H1 (cell line): ENCODE data around the gene CLCA1. TPM values are rescaled to one million over a fixed set of nuclear protein-coding genes. Genes with fewer than 3 reads are reported as not detected.

Experiments used
- CTCF ChIA-PET: fragments of 300-600 bp; sonication (Branson Sonifier 250); formaldehyde crosslinking; loops from one replicate; lab custom pipeline; 2021; ENCODE audit not compliant: partially characterized antibody; lab: Charles Lee
- POLR2A ChIA-PET: fragments of 300-600 bp; sonication (Branson Sonifier 250); formaldehyde crosslinking; loops from one replicate; lab custom pipeline; 2021; ENCODE audit warnings: inconsistent platforms; ENCODE audit not compliant: partially characterized antibody; lab: Charles Lee
- DNase-seq, 2 experiments: peaks; one replicate each; pipeline versions ENCODE4 v3.0.0 to v3.0.0-alpha.2; 2010 to 2022; ENCODE audit warnings: low spot score in 2 of 2, low read depth in 1 of 2, mixed read lengths in 1 of 2
- FAIRE-seq: peaks from 2 replicates; lab custom pipeline; 2011; peaks lifted over from hg19 to GRCh38; lab: Jason Lieb, UNC
- H2AFZ ChIP-seq: 2 replicates; pipeline ENCODE4 v1.8.1; 2012; ENCODE audit warnings: low read length, inconsistent platforms
- H2AK5ac ChIP-seq: 2 replicates; pipeline ENCODE4 v1.6.1; 2013; ENCODE audit warnings: low read depth, low read length
- H2BK120ac ChIP-seq: replicated peaks from 2 replicates; pipeline ENCODE3; 2013; ENCODE audit warnings: low read depth, low read length, inconsistent platforms
- H2BK12ac ChIP-seq: 2 replicates; pipeline ENCODE4 v1.6.1; 2013; ENCODE audit warnings: low read depth, low read length
- H2BK15ac ChIP-seq: 2 replicates; pipeline ENCODE4 v1.6.1; 2013; ENCODE audit warnings: low read length
- H2BK20ac ChIP-seq: 2 replicates; pipeline ENCODE4 v1.6.1; 2013; ENCODE audit warnings: low read length
- H2BK5ac ChIP-seq: 2 replicates; pipeline ENCODE4 v1.6.1; 2013; ENCODE audit warnings: low read depth, low read length
- H3K14ac ChIP-seq: 2 replicates; pipeline ENCODE4 v1.6.1; 2013; ENCODE audit warnings: inconsistent platforms; ENCODE audit not compliant: insufficient read length
- H3K18ac ChIP-seq: 2 replicates; pipeline ENCODE4 v1.6.1; 2013; ENCODE audit warnings: low read length; ENCODE audit errors: extremely low read depth
- H3K23ac ChIP-seq: 2 replicates; pipeline ENCODE4 v1.6.1; 2013; ENCODE audit warnings: inconsistent platforms; ENCODE audit not compliant: insufficient read length
- H3K23me2 ChIP-seq: 2 replicates; pipeline ENCODE4 v1.6.1; 2013; ENCODE audit warnings: low read depth, low read length
- H3K27ac ChIP-seq: 2 replicates; pipeline ENCODE4 v1.6.1; 2011; ENCODE audit warnings: low read depth, low read length, inconsistent platforms
- H3K27me3 ChIP-seq, 4 experiments: replicated peaks in 1 of 4; 1 replicate in 1 of 4; 2 replicates in 3 of 4; pipeline versions ENCODE4 v1.6.1 to v1.8.1; 2011 to 2013; ENCODE audit warnings: low read length in 3 of 4, mild to moderate bottlenecking in 3 of 4, inconsistent platforms in 2 of 4, mixed read lengths in 2 of 4, moderate library complexity in 1 of 4; ENCODE audit not compliant: control insufficient read depth in 3 of 4, insufficient read depth in 3 of 4; ENCODE audit errors: extremely low read depth in 1 of 4
- H3K36me3 ChIP-seq, 4 experiments: 2 replicates each; pipeline versions ENCODE4 v1.6.1 to v1.8.1; 2011 to 2013; ENCODE audit warnings: mild to moderate bottlenecking in 4 of 4, low read length in 3 of 4, moderate library complexity in 2 of 4, control low read depth in 1 of 4, inconsistent platforms in 1 of 4; ENCODE audit not compliant: insufficient read depth in 4 of 4, control insufficient read depth in 2 of 4
- H3K4ac ChIP-seq: replicated peaks from 2 replicates; pipeline ENCODE3; 2013; ENCODE audit warnings: low read length, low read depth, mixed read lengths, inconsistent platforms; ENCODE audit not compliant: insufficient read length
- H3K4me1 ChIP-seq, 4 experiments: replicated peaks in 1 of 4; 1 replicate in 1 of 4; 2 replicates in 3 of 4; pipeline versions ENCODE4 v1.6.1 to v1.8.1; 2011 to 2013; ENCODE audit warnings: low read length in 3 of 4, inconsistent platforms in 2 of 4, mixed read lengths in 1 of 4; ENCODE audit not compliant: insufficient read depth in 4 of 4, control insufficient read depth in 3 of 4
- H3K4me2 ChIP-seq, 2 experiments: 2 replicates each; pipeline versions ENCODE4 v1.6.1 to v1.8.1; 2011 to 2013; ENCODE audit warnings: low read depth in 2 of 2, low read length in 2 of 2, control low read depth in 1 of 2, inconsistent platforms in 1 of 2, mild to moderate bottlenecking in 1 of 2; ENCODE audit not compliant: insufficient read depth in 1 of 2
- H3K4me3 ChIP-seq, 4 experiments: fragments of 200-600, 300-600 bp in 1 of 4; sonication (generic), shearing (Covaris generic), sonication (Bioruptor Twin) in 1 of 4; 2 replicates each; pipeline versions ENCODE4 v1.5.1 to v1.8.1; 2011 to 2016; ENCODE audit warnings: low read length in 4 of 4, low read depth in 3 of 4, control low read depth in 2 of 4, inconsistent platforms in 2 of 4, mild to moderate bottlenecking in 2 of 4, mixed read lengths in 1 of 4, moderate library complexity in 1 of 4; ENCODE audit not compliant: insufficient read depth in 2 of 4; ENCODE audit errors: extremely low read depth in 1 of 4
- H3K56ac ChIP-seq: replicated peaks from 2 replicates; pipeline ENCODE3; 2013; ENCODE audit warnings: low read depth, mild to moderate bottlenecking, mixed read lengths, low read length, inconsistent platforms; ENCODE audit not compliant: insufficient read length
- H3K79me1 ChIP-seq: 2 replicates; pipeline ENCODE4 v1.6.1; 2013; ENCODE audit warnings: low read depth, low read length, control low read depth
- H3K79me2 ChIP-seq, 2 experiments: 2 replicates each; pipeline versions ENCODE4 v1.6.1 to v1.8.1; 2012 to 2013; ENCODE audit warnings: low read length in 2 of 2, mild to moderate bottlenecking in 2 of 2, inconsistent platforms in 1 of 2; ENCODE audit not compliant: insufficient read depth in 2 of 2, control insufficient read depth in 1 of 2
- H3K9ac ChIP-seq, 4 experiments: replicated peaks in 1 of 4; 1 replicate in 1 of 4; 2 replicates in 3 of 4; pipeline versions ENCODE4 v1.6.1 to v1.8.1; 2011 to 2013; ENCODE audit warnings: low read depth in 3 of 4, low read length in 3 of 4, control low read depth in 2 of 4, mild to moderate bottlenecking in 2 of 4, moderate library complexity in 2 of 4, inconsistent platforms in 1 of 4; ENCODE audit errors: extremely low read depth in 1 of 4
- H3K9me3 ChIP-seq, 2 experiments: 2 replicates each; pipeline versions ENCODE4 v1.6.1 to v1.8.1; 2012 to 2013; ENCODE audit warnings: mild to moderate bottlenecking in 2 of 2, moderate library complexity in 2 of 2, control low read depth in 1 of 2, inconsistent platforms in 1 of 2, low read depth in 1 of 2, low read length in 1 of 2, mixed read lengths in 1 of 2; ENCODE audit not compliant: insufficient read depth in 2 of 2
- H4K20me1 ChIP-seq, 2 experiments: replicated peaks in 1 of 2; 2 replicates each; pipeline versions ENCODE3 to v1.8.1; 2011 to 2013; ENCODE audit warnings: inconsistent platforms in 2 of 2, low read length in 2 of 2, mild to moderate bottlenecking in 1 of 2; ENCODE audit not compliant: insufficient read depth in 2 of 2, control insufficient read depth in 1 of 2
- H4K5ac ChIP-seq: 2 replicates; pipeline ENCODE4 v1.6.1; 2013; ENCODE audit warnings: low read length, low read depth, mixed read lengths, inconsistent platforms; ENCODE audit not compliant: insufficient read length
- H4K8ac ChIP-seq: 2 replicates; pipeline ENCODE4 v1.8.0; 2013; ENCODE audit warnings: mild to moderate bottlenecking, moderate library complexity, low read length, inconsistent platforms; ENCODE audit not compliant: insufficient read depth; ENCODE audit errors: extremely low read depth
- H4K91ac ChIP-seq: replicated peaks from 2 replicates; pipeline ENCODE3; 2013; ENCODE audit warnings: low read length, mixed read lengths, inconsistent platforms; ENCODE audit not compliant: insufficient read length
- CBX8 ChIP-seq: fragments of 300-800, 300-1000 bp; sonication (generic); IDR thresholded peaks from 2 replicates; pipeline ENCODE4 v1.7.1; 2016; ENCODE audit warnings: low read depth, low read length, borderline replicate concordance
- EP300 ChIP-seq, 2 experiments: IDR thresholded peaks; 1 replicate in 1 of 2; 2 replicates in 1 of 2; pipeline ENCODE4 v1.6.1; 2011 to 2012; ENCODE audit warnings: low read depth in 2 of 2, low read length in 2 of 2, mild to moderate bottlenecking in 2 of 2, borderline replicate concordance in 1 of 2, inconsistent platforms in 1 of 2, moderate library complexity in 1 of 2
- EZH2 ChIP-seq: fragments of 200-600 bp; sonication (generic); IDR thresholded peaks from 2 replicates; pipeline ENCODE4 v1.7.1; 2012; ENCODE audit warnings: low read depth, mild to moderate bottlenecking, moderate library complexity, low read length, inconsistent platforms; ENCODE audit not compliant: severe bottlenecking
- RBBP5 ChIP-seq: IDR thresholded peaks from 2 replicates; pipeline ENCODE4 v1.7.1; 2012; ENCODE audit warnings: low read depth, mild to moderate bottlenecking, inconsistent platforms, low read length, moderate library complexity, borderline replicate concordance
- RFX5 ChIP-seq: IDR thresholded peaks from 2 replicates; pipeline ENCODE4 v1.6.1; 2011; ENCODE audit warnings: low read depth, low read length, improper control_type of control experiment, borderline replicate concordance
- WGBS, 2 experiments: shearing (Covaris generic) in 1 of 2; methylation state at CpG; one replicate each; pipeline versions ENCODE4 v1.1.6 to v1.1.7; 2013 to 2015; ENCODE audit warnings: low lambda C conversion rate in 2 of 2, mixed read lengths in 2 of 2, inconsistent platforms in 1 of 2, low coverage in 1 of 2, missing lambda C conversion rate in 1 of 2; ENCODE audit not compliant: insufficient replicate concordance in 2 of 2, insufficient coverage in 1 of 2, insufficient read length in 1 of 2; ENCODE audit errors: extremely low coverage in 1 of 2, missing lambda C conversion rate in 1 of 2; 5-methylcytosine and 5-hydroxymethylcytosine counted together
- polyA plus RNA-seq, 7 experiments: library from polyadenylated mRNA; depleted of rRNA in 3 of 7; stranded (reverse) in 5 of 7; unstranded in 2 of 7; fragments of >200 nt in 5 of 7; fragments of 200-250 nt in 2 of 7; gene quantifications; 1 replicate in 5 of 7; 2 replicates in 1 of 7; 4 replicates in 1 of 7; pipeline versions ENCODE4 v1.2.1 to v1.2.3, GENCODE V29; 2011 to 2013; ENCODE audit warnings: missing spikeins in 2 of 7, mixed read lengths in 2 of 7
- total RNA-seq: library from RNA; stranded (reverse); fragmentation: NEBNext Ultra II Directional; extraction: Animal tissue kit (Norgen Biotek cat#: 25700); gene quantifications from 2 replicates; pipeline ENCODE4 v1.2.1, GENCODE V29; 2021
- TF ChIP-seq, protein P1 (sequence below): IDR thresholded peaks from 2 replicates; pipeline ENCODE4 v1.6.1; 2011; ENCODE audit warnings: low read length, improper control_type of control experiment
- TF ChIP-seq, protein P2 (sequence below): IDR thresholded peaks from 2 replicates; pipeline ENCODE4 v1.6.1; 2012; ENCODE audit warnings: inconsistent platforms
- TF ChIP-seq, protein P3 (sequence below): IDR thresholded peaks from 2 replicates; pipeline ENCODE4 v1.6.1; 2012; ENCODE audit warnings: inconsistent platforms

Gene CLCA1
- total and polyA plus RNA-seq, 2 of the 8 experiments (the other 6 are each of a cell fraction or from before 2014, with no cell fraction given): not detected

DNA sequence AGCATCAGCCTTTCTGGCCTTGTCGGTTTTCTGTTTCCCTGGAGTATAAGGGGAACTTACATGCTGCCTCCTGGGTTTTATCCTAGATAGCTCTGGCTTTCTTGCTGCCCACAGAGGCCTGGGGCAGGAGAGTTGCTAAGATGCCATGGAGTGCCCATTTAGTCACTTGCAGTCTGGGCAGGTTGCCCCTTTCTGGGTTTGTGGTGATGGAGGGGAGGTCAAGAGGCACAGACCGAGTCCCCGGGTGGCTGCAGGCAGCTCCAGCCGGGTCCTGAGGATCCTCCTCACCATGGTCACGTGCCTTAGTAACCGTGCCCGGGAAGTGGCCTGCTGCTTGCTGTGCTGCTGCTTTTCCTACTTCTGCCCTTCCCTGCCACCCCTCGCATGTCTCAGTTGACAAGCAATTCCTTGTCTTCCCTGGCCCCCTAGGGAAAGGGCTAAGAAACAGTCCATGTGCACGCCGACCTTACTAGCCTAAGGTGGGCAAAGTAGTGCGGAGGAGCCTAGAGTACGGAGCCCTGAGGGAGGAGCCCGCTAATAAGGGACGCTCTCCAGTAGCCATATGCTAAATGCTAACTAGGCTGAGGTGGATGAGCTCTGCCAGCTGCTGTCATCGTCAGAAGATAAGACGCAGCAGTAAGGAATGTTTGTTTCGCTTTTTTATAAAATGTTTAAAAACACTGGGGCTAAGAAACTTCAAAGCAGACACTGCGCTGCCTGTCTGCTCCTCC is 34.8 kb downstream of the CLCA1 start:
- H2BK15ac ChIP-seq: no peak overlapping the region
- H3K4me1 ChIP-seq: peaks cover 13 to 21% (median 15%) of the 10 kb centered on the region in 4 experiments
- H3K23me2 ChIP-seq: no peaks in the 10 kb centered on the region
- H3K23ac ChIP-seq: no peak overlapping the region
- H3K18ac ChIP-seq: peak overlapping the region; percentile 89
- no peaks in the 10 kb centered on the region for H3K79me2 ChIP-seq
- H2AK5ac ChIP-seq: peak overlapping the region; percentile 94; the same call in 1 of the 2 replicates
- peak overlapping the region; percentile 56 to 88 for H3K4me2 ChIP-seq
- H3K27me3 ChIP-seq: no peaks in the 10 kb centered on the region
- H2BK12ac ChIP-seq: peak overlapping the region; percentile 97
- DNase-seq: peak in 1 of 2 experiments; percentile 62
- peak overlapping the region in 3 of 4 experiments; percentile 44 to 60 (median 58); a peak in 5 of 7 replicates for H3K9ac ChIP-seq
- H4K20me1 ChIP-seq: no peaks in the 10 kb centered on the region
- H2BK20ac ChIP-seq: peak overlapping the region; percentile 69; the same call in 1 of the 2 replicates
- FAIRE-seq: no peak
- peaks cover 0 to 7% of the 10 kb centered on the region in 2 experiments; a peak in 2 of 4 replicates for H3K9me3 ChIP-seq
- no peak overlapping the region for H3K4ac ChIP-seq
- WGBS, 2 experiments: 69% methylated on average over 15 of the region's 18 CpGs; no CpG with 5 or more reads in 1 of the 2 experiments
- H3K56ac ChIP-seq: no peak overlapping the region
- no peak overlapping the region for H3K14ac ChIP-seq
- H2BK5ac ChIP-seq: peak overlapping the region; percentile 95
- H4K91ac ChIP-seq: peak overlapping the region; percentile 69
- H3K27ac ChIP-seq: peak overlapping the region; percentile 92
- peak overlapping the region; percentile 24 for H4K5ac ChIP-seq
- ChIA-PET POLR2A (interaction anchor here (0.7 to 1.8 kb wide), 3 partner anchors 107 to 922 kb away, joined by 3 to 4 read pairs (median 3); partner anchors contain the start of gene ODF2L), CTCF (interaction anchor here (0.9 to 8.1 kb wide), 16 partner anchors 11 to 247 kb away, joined by 3 to 79 read pairs (median 4); partner anchors contain the start of gene SH3GLB1)
- H2BK120ac ChIP-seq: peak overlapping the region; percentile 80
- no peaks in the 10 kb centered on the region for H3K36me3 ChIP-seq
- no peak overlapping the region for H4K8ac ChIP-seq
- H3K79me1 ChIP-seq: no peaks in the 10 kb centered on the region
- peak overlapping the region in 3 of 4 experiments; percentile 18 to 54 (median 21); a peak in 5 of 8 replicates for H3K4me3 ChIP-seq
- H2AFZ ChIP-seq: peak overlapping the region; percentile 66
- TF ChIP-seq, protein P1, sequence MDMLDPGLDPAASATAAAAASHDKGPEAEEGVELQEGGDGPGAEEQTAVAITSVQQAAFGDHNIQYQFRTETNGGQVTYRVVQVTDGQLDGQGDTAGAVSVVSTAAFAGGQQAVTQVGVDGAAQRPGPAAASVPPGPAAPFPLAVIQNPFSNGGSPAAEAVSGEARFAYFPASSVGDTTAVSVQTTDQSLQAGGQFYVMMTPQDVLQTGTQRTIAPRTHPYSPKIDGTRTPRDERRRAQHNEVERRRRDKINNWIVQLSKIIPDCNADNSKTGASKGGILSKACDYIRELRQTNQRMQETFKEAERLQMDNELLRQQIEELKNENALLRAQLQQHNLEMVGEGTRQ: peak; percentile 40; the same call in 1 of the 2 replicates
- TF ChIP-seq CBX8 (no peak), RFX5 (no peak), EP300 (IDR thresholded peaks at IDR 0.05; ENCODE audit: borderline replicate concordance in 1 of 2, low read depth in 2 of 2, low read length in 2 of 2) (no peak), EZH2 (no peak), RBBP5 (no peak)
- TF ChIP-seq, protein P2, sequence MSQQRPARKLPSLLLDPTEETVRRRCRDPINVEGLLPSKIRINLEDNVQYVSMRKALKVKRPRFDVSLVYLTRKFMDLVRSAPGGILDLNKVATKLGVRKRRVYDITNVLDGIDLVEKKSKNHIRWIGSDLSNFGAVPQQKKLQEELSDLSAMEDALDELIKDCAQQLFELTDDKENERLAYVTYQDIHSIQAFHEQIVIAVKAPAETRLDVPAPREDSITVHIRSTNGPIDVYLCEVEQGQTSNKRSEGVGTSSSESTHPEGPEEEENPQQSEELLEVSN: peak; percentile 54; the same call in 1 of the 2 replicates
- TF ChIP-seq, protein P3, sequence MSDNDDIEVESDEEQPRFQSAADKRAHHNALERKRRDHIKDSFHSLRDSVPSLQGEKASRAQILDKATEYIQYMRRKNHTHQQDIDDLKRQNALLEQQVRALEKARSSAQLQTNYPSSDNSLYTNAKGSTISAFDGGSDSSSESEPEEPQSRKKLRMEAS: peak; percentile 33; the same call in 1 of the 2 replicates
